Neuronal stem cell (in vitro differentiated cells): ENCODE data around the gene SKIL. TPM values are rescaled to one million over a fixed set of nuclear protein-coding genes. Genes with fewer than 3 reads are reported as not detected.

Experiments used
- DNase-seq: peaks from one replicate; pipeline ENCODE4 v3.0.0-alpha.2; 2013; ENCODE audit warnings: low spot score
- H2AFZ ChIP-seq: one replicate; pipeline ENCODE4 v1.6.1; 2013; ENCODE audit warnings: mild to moderate bottlenecking, low read length, inconsistent platforms
- H2AK5ac ChIP-seq: 2 replicates; pipeline ENCODE4 v1.6.1; 2013; ENCODE audit warnings: low read depth, mild to moderate bottlenecking, inconsistent platforms, low read length, moderate library complexity, mixed read lengths
- H2BK120ac ChIP-seq: 2 replicates; pipeline ENCODE4 v1.6.1; 2013; ENCODE audit warnings: low read depth, mild to moderate bottlenecking, inconsistent platforms, low read length, moderate library complexity, mixed read lengths
- H2BK12ac ChIP-seq: one replicate; pipeline ENCODE4 v1.6.1; 2013; ENCODE audit warnings: low read length, inconsistent platforms
- H2BK15ac ChIP-seq: 2 replicates; pipeline ENCODE4 v1.6.1; 2013; ENCODE audit warnings: mild to moderate bottlenecking, low read length, inconsistent platforms, mixed read lengths
- H2BK5ac ChIP-seq: one replicate; pipeline ENCODE4 v1.6.1; 2013; ENCODE audit warnings: inconsistent platforms, mild to moderate bottlenecking, low read length, moderate library complexity
- H3K14ac ChIP-seq: one replicate; pipeline ENCODE4 v1.6.1; 2013; ENCODE audit warnings: low read length, inconsistent platforms
- H3K18ac ChIP-seq: 2 replicates; pipeline ENCODE4 v1.6.1; 2013; ENCODE audit warnings: low read length, inconsistent platforms
- H3K23ac ChIP-seq: 2 replicates; pipeline ENCODE4 v1.6.1; 2013; ENCODE audit warnings: low read depth, mild to moderate bottlenecking, mixed read lengths, low read length, inconsistent platforms; ENCODE audit not compliant: poor library complexity
- H3K27ac ChIP-seq: replicated peaks from 3 replicates; pipeline ENCODE4 v1.5.1; 2013; ENCODE audit warnings: low read length, inconsistent platforms
- H3K27me3 ChIP-seq, 3 experiments: 2 replicates each; pipeline ENCODE4 v1.6.1; 2013; ENCODE audit warnings: low read length in 3 of 3, mild to moderate bottlenecking in 2 of 3, inconsistent platforms in 1 of 3, low read depth in 1 of 3, mixed read lengths in 1 of 3, moderate library complexity in 1 of 3; ENCODE audit not compliant: control insufficient read depth in 3 of 3, insufficient read depth in 3 of 3
- H3K36me3 ChIP-seq, 2 donors: replicated peaks in 1 of 2; 2 replicates each; pipeline ENCODE4 v1.6.1; 2013; ENCODE audit warnings: low read length in 2 of 2; ENCODE audit not compliant: control insufficient read depth in 2 of 2, insufficient read depth in 2 of 2
- H3K4ac ChIP-seq: 2 replicates; pipeline ENCODE4 v1.6.1; 2013; ENCODE audit warnings: inconsistent platforms, mild to moderate bottlenecking, low read length, moderate library complexity
- H3K4me1 ChIP-seq, 2 donors: 1 replicate in 1 of 2; 2 replicates in 1 of 2; pipeline ENCODE4 v1.6.1; 2013; ENCODE audit warnings: low read length in 2 of 2, low read depth in 1 of 2; ENCODE audit not compliant: control insufficient read depth in 2 of 2, insufficient read depth in 1 of 2
- H3K4me2 ChIP-seq: one replicate; pipeline ENCODE4 v1.6.1; 2013; ENCODE audit warnings: mild to moderate bottlenecking, low read length, inconsistent platforms; ENCODE audit not compliant: insufficient read depth, poor library complexity, severe bottlenecking
- H3K4me3 ChIP-seq, 2 donors: 2 replicates each; pipeline ENCODE4 v1.5.1; 2013; ENCODE audit warnings: low read length in 2 of 2, mild to moderate bottlenecking in 2 of 2, inconsistent platforms in 1 of 2, moderate library complexity in 1 of 2
- H3K79me1 ChIP-seq: one replicate; pipeline ENCODE4 v1.6.1; 2013; ENCODE audit warnings: low read depth, mild to moderate bottlenecking, inconsistent platforms, low read length, moderate library complexity
- H3K9ac ChIP-seq: one replicate; pipeline ENCODE4 v1.6.1; 2013; ENCODE audit warnings: mild to moderate bottlenecking, low read depth, low read length, inconsistent platforms; ENCODE audit not compliant: poor library complexity
- H3K9me3 ChIP-seq, 2 donors: replicated peaks in 1 of 2; 2 replicates each; pipeline versions ENCODE3 to v1.6.1; 2013; ENCODE audit warnings: low read length in 2 of 2, mild to moderate bottlenecking in 2 of 2, inconsistent platforms in 1 of 2, low read depth in 1 of 2, mixed read lengths in 1 of 2, moderate library complexity in 1 of 2; ENCODE audit not compliant: control insufficient read depth in 2 of 2, insufficient read depth in 1 of 2
- H4K8ac ChIP-seq: one replicate; pipeline ENCODE4 v1.6.1; 2013; ENCODE audit warnings: low read depth, mild to moderate bottlenecking, inconsistent platforms, low read length, moderate library complexity
- H4K91ac ChIP-seq: one replicate; pipeline ENCODE4 v1.6.1; 2013; ENCODE audit warnings: low read length, low read depth, mild to moderate bottlenecking, inconsistent platforms; ENCODE audit not compliant: poor library complexity
- WGBS, 2 donors: extraction: QIAGEN DNeasy Blood & Tissue Kit; methylation state at CpG; one replicate each; pipeline ENCODE4 v1.1.7; 2013; ENCODE audit warnings: missing lambda C conversion rate in 2 of 2, mixed read lengths in 1 of 2; ENCODE audit not compliant: insufficient read length in 2 of 2, insufficient replicate concordance in 1 of 2; ENCODE audit errors: extremely low coverage in 2 of 2; 5-methylcytosine and 5-hydroxymethylcytosine counted together
- polyA plus RNA-seq, 2 experiments: library from polyadenylated mRNA; stranded (reverse); fragments of 200-250 nt; gene quantifications; one replicate each; pipeline ENCODE4 v1.2.3, GENCODE V29; 2013

Gene SKIL
- polyA plus RNA-seq (2013, experiment 1 of 2) = 4.5 TPM
- 5.5 TPM for polyA plus RNA-seq (2013, experiment 2 of 2)

- H2BK5ac ChIP-seq = peak within 1 kb of the TSS; percentile 94
- H3K18ac ChIP-seq = peak within 1 kb of the TSS; percentile 98
- H2BK120ac ChIP-seq = no peak within 1 kb of the TSS
- H3K4me3 ChIP-seq = peak within 1 kb of the TSS; percentile 88 to 96
- H3K27me3 ChIP-seq = peaks cover 0 to 2% (median 0%) of the 10 kb centered on the region in 3 experiments
- H3K14ac ChIP-seq = peak within 1 kb of the TSS; percentile 33
- no peak within 1 kb of the TSS for H3K4ac ChIP-seq
- DNase-seq = peak; percentile 93
- H3K9ac ChIP-seq = peak within 1 kb of the TSS; percentile 83
- no peak within 1 kb of the TSS for H2BK15ac ChIP-seq
- H2BK12ac ChIP-seq = peak within 1 kb of the TSS; percentile 53
- H3K27ac ChIP-seq = peak within 1 kb of the TSS; percentile 84
- H3K4me2 ChIP-seq = peak within 1 kb of the TSS; percentile 80
- peak within 1 kb of the TSS; percentile 93 for H3K23ac ChIP-seq
- peak within 1 kb of the TSS; percentile 69 for H4K91ac ChIP-seq
- no CpG with 5 or more reads among the region's 124 CpGs for WGBS, 2 donors
- peaks cover 0 to 30% of the 10 kb centered on the region in 2 donors for H3K36me3 ChIP-seq
- peak within 1 kb of the TSS; percentile 93 for H2AFZ ChIP-seq
- no peaks in the 10 kb centered on the region for H3K79me1 ChIP-seq
- peaks cover 0 to 24% of the 10 kb centered on the region in 2 donors for H3K9me3 ChIP-seq
- peaks cover 7 to 18% of the 10 kb centered on the region in 2 donors for H3K4me1 ChIP-seq
- H4K8ac ChIP-seq = no peak within 1 kb of the TSS
- H2AK5ac ChIP-seq = no peak within 1 kb of the TSS
Observed at GRCh38 chr3:170357176-170358041, at the start of gene SKIL. Gene SKIL (plus strand): TSS chr3:170357715. CDS start chr3:170360332, 2,617 bp downstream.

GRCh38 chr3:170309046-170309445 lies 48.5 kb upstream of the SKIL start:
- H3K18ac ChIP-seq = no peak overlapping the region
- no peaks in the 10 kb centered on the region for H3K27me3 ChIP-seq
- no peaks in the 10 kb centered on the region for H3K4me1 ChIP-seq
- H2BK120ac ChIP-seq = no peak overlapping the region
- H2BK5ac ChIP-seq = no peak overlapping the region
- no peak for DNase-seq
- no peak overlapping the region for H4K8ac ChIP-seq
- H4K91ac ChIP-seq = no peak overlapping the region
- no peak overlapping the region for H2AFZ ChIP-seq
- no peak overlapping the region for H2BK12ac ChIP-seq
- no peak overlapping the region for H3K27ac ChIP-seq
- no peak overlapping the region for H3K4ac ChIP-seq
- H2AK5ac ChIP-seq = no peak overlapping the region
- no CpG with 5 or more reads among the region's 1 CpG for WGBS, 2 donors
- no peak overlapping the region for H3K23ac ChIP-seq
- no peaks in the 10 kb centered on the region for H3K36me3 ChIP-seq
- no peak overlapping the region for H3K4me2 ChIP-seq
- H3K4me3 ChIP-seq = no peak overlapping the region
- H2BK15ac ChIP-seq = no peak overlapping the region
- H3K9me3 ChIP-seq = no peaks in the 10 kb centered on the region
- no peak overlapping the region for H3K9ac ChIP-seq
- H3K14ac ChIP-seq = no peak overlapping the region
- H3K79me1 ChIP-seq = no peaks in the 10 kb centered on the region

- H3K23ac ChIP-seq = no peak overlapping the region
- no peak overlapping the region for H4K91ac ChIP-seq
- no peaks in the 10 kb centered on the region for H3K79me1 ChIP-seq
- no peak overlapping the region for H2AK5ac ChIP-seq
- H3K9ac ChIP-seq = no peak overlapping the region
- H3K18ac ChIP-seq = no peak overlapping the region
- no peak overlapping the region for H3K14ac ChIP-seq
- H3K4me3 ChIP-seq = no peak overlapping the region
- WGBS, 2 donors = no CpG with 5 or more reads among the region's 3 CpGs
- H3K36me3 ChIP-seq = no peaks in the 10 kb centered on the region
- no peak overlapping the region for H3K27ac ChIP-seq
- H2AFZ ChIP-seq = peak overlapping the region; percentile 25
- H3K9me3 ChIP-seq = peaks cover 0 to 2% of the 10 kb centered on the region in 2 donors
- no peak overlapping the region for H2BK5ac ChIP-seq
- H4K8ac ChIP-seq = no peak overlapping the region
- H3K4me2 ChIP-seq = no peak overlapping the region
- H2BK15ac ChIP-seq = no peak overlapping the region
- no peak overlapping the region for H2BK120ac ChIP-seq
- no peak for DNase-seq
- H3K27me3 ChIP-seq = no peaks in the 10 kb centered on the region
- H3K4ac ChIP-seq = no peak overlapping the region
- H3K4me1 ChIP-seq = peaks cover 0 to 19% of the 10 kb centered on the region in 2 donors
- no peak overlapping the region for H2BK12ac ChIP-seq
Observed at GRCh38 chr3:170317954-170318353, 39.6 kb upstream of the SKIL start.

GRCh38 chr3:170320461-170321121 lies 36.9 kb upstream of the SKIL start:
- H3K4me1 ChIP-seq = peaks cover 0 to 23% of the 10 kb centered on the region in 2 donors
- no peaks in the 10 kb centered on the region for H3K27me3 ChIP-seq
- H3K4me3 ChIP-seq = no peak overlapping the region
- no CpG with 5 or more reads among the region's 7 CpGs for WGBS, 2 donors
- no peaks in the 10 kb centered on the region for H3K79me1 ChIP-seq
- no peak overlapping the region for H3K18ac ChIP-seq
- no peak overlapping the region for H3K23ac ChIP-seq
- H2BK120ac ChIP-seq = no peak overlapping the region
- H3K4me2 ChIP-seq = no peak overlapping the region
- no peak overlapping the region for H2BK5ac ChIP-seq
- no peak overlapping the region for H3K14ac ChIP-seq
- H3K36me3 ChIP-seq = no peaks in the 10 kb centered on the region
- no peak overlapping the region for H4K8ac ChIP-seq
- H3K9ac ChIP-seq = no peak overlapping the region
- no peak overlapping the region for H2BK15ac ChIP-seq
- no peak overlapping the region for H2BK12ac ChIP-seq
- no peak overlapping the region for H4K91ac ChIP-seq
- DNase-seq = no peak
- no peak overlapping the region for H2AK5ac ChIP-seq
- H2AFZ ChIP-seq = no peak overlapping the region
- H3K27ac ChIP-seq = no peak overlapping the region
- H3K4ac ChIP-seq = no peak overlapping the region
- peaks cover 0 to 6% of the 10 kb centered on the region in 2 donors for H3K9me3 ChIP-seq
